Neural crest cell (in vitro differentiated cells): ENCODE measurements around the gene ATG10. TPM values are rescaled to one million over a fixed set of nuclear protein-coding genes. Genes with fewer than 3 reads are reported as not detected.
A peak's percentile ranks its signal among the peaks of the same experiment; 100 is the strongest.

ENCODE experiments used
- DNase-seq: peaks from one replicate; pipeline ENCODE4 v3.0.0; 2021; ENCODE audit warnings: low read depth, mixed read lengths, low spot score
- H3K27ac Mint-ChIP-seq: one replicate; pipeline ENCODE4 v1.8.0; 2021; ENCODE audit warnings: mild to moderate bottlenecking, mixed read lengths; ENCODE audit not compliant: unreplicated experiment
- H3K27me3 Mint-ChIP-seq: 2 replicates; pipeline ENCODE4 v1.8.0; 2021; ENCODE audit warnings: low read depth, mild to moderate bottlenecking, mixed read lengths
- H3K36me3 Mint-ChIP-seq: 2 replicates; pipeline ENCODE4 v1.8.0; 2021; ENCODE audit warnings: low read depth, mild to moderate bottlenecking, mixed read lengths
- H3K4me1 Mint-ChIP-seq: 2 replicates; pipeline ENCODE4 v1.8.0; 2021; ENCODE audit warnings: mixed read lengths
- H3K4me3 Mint-ChIP-seq: one replicate; pipeline ENCODE4 v1.8.0; 2021; ENCODE audit warnings: mild to moderate bottlenecking, mixed read lengths
- H3K9me3 Mint-ChIP-seq: 2 replicates; pipeline ENCODE4 v1.8.0; 2021; ENCODE audit warnings: mixed read lengths
- CTCF ChIP-seq: fragments of 200-600 bp; sonication (generic); conservative IDR thresholded peaks from 2 replicates; pipeline ENCODE4 v1.5.0; 2021; ENCODE audit warnings: antibody characterized with exemption, mild to moderate bottlenecking
- total RNA-seq: library from RNA; stranded (reverse); gene quantifications from 2 replicates; pipeline ENCODE4 v1.2.1, GENCODE V29; 2021

ATG10 gene
- total RNA-seq, 1 donor from 2014 or later = 5.9 TPM

GRCh38 chr5:82169892-82170291, 198.1 kb downstream of the ATG10 start:
- H3K4me3 Mint-ChIP-seq = no peak overlapping the region
- H3K4me1 Mint-ChIP-seq = peaks cover 18% of the 10 kb centered on the region
- H3K27ac Mint-ChIP-seq = no peak overlapping the region
- DNase-seq = no peak
- no peak for TF ChIP-seq CTCF
- H3K27me3 Mint-ChIP-seq = no peaks in the 10 kb centered on the region
- H3K9me3 Mint-ChIP-seq = peaks cover 2% of the 10 kb centered on the region
- H3K36me3 Mint-ChIP-seq = no peaks in the 10 kb centered on the region

GRCh38 chr5:82174128-82174918, 202.5 kb downstream of the ATG10 start:
- TF ChIP-seq CTCF = peak; percentile 75

GRCh38 chr5:82174919-82175219, 203.0 kb downstream of the ATG10 start:
- H3K9me3 Mint-ChIP-seq = no peaks in the 10 kb centered on the region

More at GRCh38 chr5:82174128-82174918, 202.5 kb downstream of the ATG10 start:
- H3K4me3 Mint-ChIP-seq = no peak overlapping the region
- no peaks in the 10 kb centered on the region for H3K27me3 Mint-ChIP-seq
- peaks cover 2% of the 10 kb centered on the region for H3K36me3 Mint-ChIP-seq
- H3K27ac Mint-ChIP-seq = no peak overlapping the region
- no peaks in the 10 kb centered on the region for H3K4me1 Mint-ChIP-seq
- no peaks in the 10 kb centered on the region for H3K9me3 Mint-ChIP-seq
- DNase-seq = peak; percentile 54

GRCh38 chr5:82176115-82176814, 204.4 kb downstream of the ATG10 start:
- Mint-ChIP-seq H3K27ac (no peak overlapping the region), H3K4me3 (no peak overlapping the region), H3K27me3 (no peaks in the 10 kb centered on the region), H3K9me3 (no peaks in the 10 kb centered on the region), H3K4me1 (no peaks in the 10 kb centered on the region), H3K36me3 (peaks cover 2% of the 10 kb centered on the region)
- no peak for DNase-seq
- no peak for TF ChIP-seq CTCF

More at GRCh38 chr5:82174919-82175219, 203.0 kb downstream of the ATG10 start:
- TF ChIP-seq CTCF = peak; percentile 0
- no peak overlapping the region for H3K4me3 Mint-ChIP-seq
- peaks cover 2% of the 10 kb centered on the region for H3K36me3 Mint-ChIP-seq
- H3K27me3 Mint-ChIP-seq = no peaks in the 10 kb centered on the region
- no peak for DNase-seq
- no peaks in the 10 kb centered on the region for H3K4me1 Mint-ChIP-seq
- no peak overlapping the region for H3K27ac Mint-ChIP-seq

GRCh38 chr5:82178378-82178777, 206.6 kb downstream of the ATG10 start:
- no peak for TF ChIP-seq CTCF
- Mint-ChIP-seq H3K27me3 (no peaks in the 10 kb centered on the region), H3K27ac (no peak overlapping the region), H3K4me1 (no peaks in the 10 kb centered on the region), H3K4me3 (no peak overlapping the region), H3K36me3 (peaks cover 2% of the 10 kb centered on the region), H3K9me3 (no peaks in the 10 kb centered on the region)
- DNase-seq = no peak
